ENCODE results near the gene RIPPLY3. TPM values are rescaled to one million over a fixed set of nuclear protein-coding genes. Genes with fewer than 3 reads are reported as not detected.

RIPPLY3 gene
- 0.70 and 1.1 TPM in 2 replicates for total RNA-seq

GRCh38 chr21:37006486-37007291, at the start of gene RIPPLY3:
RIPPLY3 (plus strand) TSS chr21:37006702; CDS start chr21:37006773, 71 bp downstream.

GRCh38 chr21:36966066-36966820, 40.3 kb upstream of the RIPPLY3 start, which contains the start of gene HLCS:
HLCS (minus strand) TSS chr21:36966669; CDS start chr21:36966638, 31 bp downstream.

Other genes starting within 250 kb of the RIPPLY3 start
- 8.5 and 17.2 TPM in 2 replicates for gene HLCS, start 40.0 kb upstream of the RIPPLY3 start, total RNA-seq
- gene PIGP, start 66.4 kb downstream of the RIPPLY3 start, total RNA-seq, result 22.9 and 26.9 TPM in 2 replicates
- 67.3 and 87.6 TPM in 2 replicates for gene TTC3, start 66.6 kb downstream of the RIPPLY3 start, total RNA-seq